ENCODE results near the gene HSPA4.

The HSPA4 gene

GRCh38 chr5:133106761-133107572, 55.2 kb downstream of the HSPA4 start:
- DNase-seq, result no peak

GRCh38 chr5:133108481-133108921, 56.7 kb downstream of the HSPA4 start:
- DNase-seq, result no peak

- no peak for DNase-seq
Observed at GRCh38 chr5:133109655-133110483, 58.1 kb downstream of the HSPA4 start.

GRCh38 chr5:133110709-133111108, 58.9 kb downstream of the HSPA4 start:
- no peak for DNase-seq

- DNase-seq, result peak; percentile 73
Observed at GRCh38 chr5:133111299-133111698, 59.5 kb downstream of the HSPA4 start.

- DNase-seq, result no peak
Observed at GRCh38 chr5:133112026-133112660, 60.3 kb downstream of the HSPA4 start.

- DNase-seq, result peak; percentile 40
Observed at GRCh38 chr5:133113331-133114061, 61.7 kb downstream of the HSPA4 start.

GRCh38 chr5:133114166-133114932, 62.5 kb downstream of the HSPA4 start:
- DNase-seq, result no peak

- no peak for DNase-seq
Observed at GRCh38 chr5:133114933-133115310, 63.1 kb downstream of the HSPA4 start.

- no peak for DNase-seq
Observed at GRCh38 chr5:133116601-133117000, 64.8 kb downstream of the HSPA4 start.

- DNase-seq, result no peak
Observed at GRCh38 chr5:133117166-133117911, 65.5 kb downstream of the HSPA4 start.

- no peak for DNase-seq
Observed at GRCh38 chr5:133117912-133118445, 66.2 kb downstream of the HSPA4 start.

- DNase-seq, result no peak
Observed at GRCh38 chr5:133118741-133119140, 66.9 kb downstream of the HSPA4 start.

GRCh38 chr5:133119233-133119711, 67.5 kb downstream of the HSPA4 start:
- no peak for DNase-seq

GRCh38 chr5:133120156-133120750, 68.4 kb downstream of the HSPA4 start:
- DNase-seq, result no peak

- no peak for DNase-seq
Observed at GRCh38 chr5:133121080-133121479, 69.3 kb downstream of the HSPA4 start.

- DNase-seq, result no peak
Observed at GRCh38 chr5:133121611-133122150, 69.9 kb downstream of the HSPA4 start.

GRCh38 chr5:133122711-133123110, 70.9 kb downstream of the HSPA4 start:
- DNase-seq, result no peak

GRCh38 chr5:133123297-133123696, 71.5 kb downstream of the HSPA4 start:
- no peak for DNase-seq

GRCh38 chr5:133124891-133125290, 73.1 kb downstream of the HSPA4 start:
- DNase-seq, result no peak
